Measurements from ENCODE around the gene TFB1M.

The TFB1M gene

DNA sequence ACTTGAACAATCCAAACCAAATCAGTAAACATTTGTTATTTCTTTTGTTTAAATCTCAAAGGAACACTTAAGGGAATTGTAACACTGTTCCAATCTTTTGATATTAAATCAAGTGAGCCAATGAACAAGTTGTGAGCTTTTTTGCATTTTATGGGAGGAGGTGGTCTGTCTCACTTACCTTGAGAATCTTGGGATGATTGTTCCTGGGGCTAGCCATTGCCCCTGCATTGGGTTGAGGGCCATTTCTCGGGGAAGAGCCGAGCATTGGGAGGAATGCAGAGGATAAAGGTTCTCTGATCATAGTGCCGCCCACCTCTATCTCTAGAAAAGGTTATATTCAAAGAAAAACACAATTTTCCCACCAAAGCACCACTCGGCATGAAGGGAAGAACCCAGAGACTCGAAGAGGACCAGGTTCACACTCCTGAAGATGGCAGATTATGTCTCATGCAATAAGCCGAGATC, 13.8 kb upstream of the TFB1M start:
- H3K4me3 ChIP-seq (ENCODE audit: low read depth, low read length), result no peak overlapping the region
- DNase-seq (ENCODE audit: low read depth), result no peak

DNA sequence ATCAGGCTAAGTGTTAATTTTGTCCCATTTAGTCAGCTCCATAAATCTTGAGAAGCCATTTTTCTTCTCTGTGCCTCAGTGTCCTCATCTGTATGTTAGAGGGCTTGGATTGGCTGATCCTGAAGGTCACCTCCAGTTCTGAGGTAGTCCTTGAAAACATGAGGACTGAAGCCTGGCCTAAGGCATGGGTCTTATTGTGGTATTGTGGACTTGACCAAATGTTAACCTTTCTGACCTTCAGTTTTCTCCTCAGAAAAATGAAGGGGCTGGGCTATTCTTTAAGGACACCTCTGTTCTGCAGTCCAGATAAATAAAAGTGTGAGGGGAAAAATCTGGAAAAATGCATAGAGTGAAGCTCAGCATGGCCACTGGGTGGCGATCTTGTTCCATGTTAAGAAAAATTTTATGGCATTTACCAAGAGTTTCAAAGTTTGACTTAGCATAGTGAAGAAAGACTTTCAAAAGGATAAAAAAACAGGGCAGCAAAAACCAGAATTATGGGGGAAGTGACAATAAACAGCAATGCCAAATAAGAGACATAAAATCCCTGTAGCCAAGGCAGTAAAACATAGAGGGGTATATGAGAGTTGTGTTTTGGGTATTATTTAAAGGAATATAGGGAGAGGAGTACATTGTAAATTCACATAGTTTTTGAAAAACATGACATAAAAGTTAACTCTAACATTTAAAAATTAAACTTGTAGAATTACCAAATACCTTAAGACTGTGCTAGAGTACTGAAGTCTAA, 13.2 kb upstream of the TFB1M start:
- DNase-seq (ENCODE audit: low read depth), result peak; percentile 80
- no peak overlapping the region for H3K4me3 ChIP-seq (ENCODE audit: low read depth, low read length)
- no peak for TF ChIP-seq MAX (IDR thresholded peaks at IDR 0.05; ENCODE audit: low read depth, low read length)
- TF ChIP-seq POLR2A (IDR thresholded peaks at IDR 0.05; ENCODE audit: extremely low read depth, insufficient read length), result no peak
- TF ChIP-seq, protein P1, sequence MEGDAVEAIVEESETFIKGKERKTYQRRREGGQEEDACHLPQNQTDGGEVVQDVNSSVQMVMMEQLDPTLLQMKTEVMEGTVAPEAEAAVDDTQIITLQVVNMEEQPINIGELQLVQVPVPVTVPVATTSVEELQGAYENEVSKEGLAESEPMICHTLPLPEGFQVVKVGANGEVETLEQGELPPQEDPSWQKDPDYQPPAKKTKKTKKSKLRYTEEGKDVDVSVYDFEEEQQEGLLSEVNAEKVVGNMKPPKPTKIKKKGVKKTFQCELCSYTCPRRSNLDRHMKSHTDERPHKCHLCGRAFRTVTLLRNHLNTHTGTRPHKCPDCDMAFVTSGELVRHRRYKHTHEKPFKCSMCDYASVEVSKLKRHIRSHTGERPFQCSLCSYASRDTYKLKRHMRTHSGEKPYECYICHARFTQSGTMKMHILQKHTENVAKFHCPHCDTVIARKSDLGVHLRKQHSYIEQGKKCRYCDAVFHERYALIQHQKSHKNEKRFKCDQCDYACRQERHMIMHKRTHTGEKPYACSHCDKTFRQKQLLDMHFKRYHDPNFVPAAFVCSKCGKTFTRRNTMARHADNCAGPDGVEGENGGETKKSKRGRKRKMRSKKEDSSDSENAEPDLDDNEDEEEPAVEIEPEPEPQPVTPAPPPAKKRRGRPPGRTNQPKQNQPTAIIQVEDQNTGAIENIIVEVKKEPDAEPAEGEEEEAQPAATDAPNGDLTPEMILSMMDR (IDR thresholded peaks at IDR 0.05; ENCODE audit: low read depth, low read length), result peak; percentile 63

More for the DNA sequence above, 13.8 kb upstream of the TFB1M start:
- TF ChIP-seq, protein P1 (IDR thresholded peaks at IDR 0.05; ENCODE audit: low read depth, low read length), result no peak
- TF ChIP-seq MYC (IDR thresholded peaks at IDR 0.05; ENCODE audit: low read depth, low read length), result no peak
- no peak for TF ChIP-seq POLR2A (IDR thresholded peaks at IDR 0.05; ENCODE audit: extremely low read depth, insufficient read length)
- TF ChIP-seq MAX (IDR thresholded peaks at IDR 0.05; ENCODE audit: low read depth, low read length), result no peak

DNA sequence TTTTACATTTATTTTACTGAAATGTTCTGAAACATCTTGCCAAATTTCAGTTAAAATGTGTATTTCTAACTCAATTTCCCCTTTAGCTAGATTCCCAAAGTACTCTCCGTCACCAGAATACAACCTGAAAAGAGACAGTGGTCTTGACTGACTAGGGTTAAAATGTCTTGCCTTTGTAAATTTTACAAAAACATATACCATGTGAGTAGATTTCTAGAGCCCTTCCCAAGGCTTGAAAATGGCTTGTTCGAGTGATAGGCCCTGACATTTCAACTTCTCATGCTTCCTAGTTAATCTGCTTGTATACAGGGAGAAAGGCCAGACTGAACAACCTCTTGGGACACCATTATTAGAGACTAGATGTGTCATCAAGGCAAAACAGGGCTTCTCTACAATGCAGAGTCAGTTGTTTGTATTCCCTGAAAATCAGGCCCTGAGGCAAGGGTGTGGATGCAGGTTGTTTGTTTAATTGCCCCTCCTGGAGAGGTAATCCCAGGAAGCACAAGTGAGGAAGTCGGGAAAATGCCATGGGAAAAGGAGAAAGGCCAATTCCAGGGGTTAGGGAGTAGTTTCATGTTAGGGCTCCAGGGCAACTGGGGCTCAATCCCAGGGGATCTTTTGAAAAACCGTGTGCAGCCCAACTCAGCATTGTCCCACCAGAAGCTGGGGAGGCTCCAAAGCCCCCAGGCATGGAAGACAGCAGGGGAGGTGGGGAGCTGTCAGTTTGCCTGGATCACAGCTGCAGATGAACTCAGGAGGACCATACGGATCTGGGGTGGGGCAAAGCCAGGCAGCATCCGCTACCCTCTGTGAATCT, 11.6 kb upstream of the TFB1M start:
- no peak overlapping the region for H3K4me3 ChIP-seq (ENCODE audit: low read depth, low read length)
- TF ChIP-seq MYC (IDR thresholded peaks at IDR 0.05; ENCODE audit: low read depth, low read length) (no peak), MAX (IDR thresholded peaks at IDR 0.05; ENCODE audit: low read depth, low read length) (no peak), POLR2A (IDR thresholded peaks at IDR 0.05; ENCODE audit: extremely low read depth, insufficient read length) (no peak)
- TF ChIP-seq, protein P1 (IDR thresholded peaks at IDR 0.05; ENCODE audit: low read depth, low read length), result no peak
- DNase-seq (ENCODE audit: low read depth), result no peak

GRCh38 chr6:155324993-155325392, 10.7 kb upstream of the TFB1M start:
- H3K4me3 ChIP-seq (ENCODE audit: low read depth, low read length), result no peak overlapping the region
- no peak for DNase-seq (ENCODE audit: low read depth)
- TF ChIP-seq MYC (IDR thresholded peaks at IDR 0.05; ENCODE audit: low read depth, low read length) (no peak), MAX (IDR thresholded peaks at IDR 0.05; ENCODE audit: low read depth, low read length) (no peak), POLR2A (IDR thresholded peaks at IDR 0.05; ENCODE audit: extremely low read depth, insufficient read length) (no peak)
- TF ChIP-seq, protein P1 (IDR thresholded peaks at IDR 0.05; ENCODE audit: low read depth, low read length), result no peak

- no peak overlapping the region for H3K4me3 ChIP-seq (ENCODE audit: low read depth, low read length)
- no peak for DNase-seq (ENCODE audit: low read depth)
- TF ChIP-seq, protein P1 (IDR thresholded peaks at IDR 0.05; ENCODE audit: low read depth, low read length), result no peak
- TF ChIP-seq MAX (IDR thresholded peaks at IDR 0.05; ENCODE audit: low read depth, low read length), result no peak
- TF ChIP-seq POLR2A (IDR thresholded peaks at IDR 0.05; ENCODE audit: extremely low read depth, insufficient read length), result no peak
- TF ChIP-seq MYC (IDR thresholded peaks at IDR 0.05; ENCODE audit: low read depth, low read length), result no peak
Measured at GRCh38 chr6:155324172-155324571, 9.9 kb upstream of the TFB1M start.
